BJ (cell line): Measurements from ENCODE around the gene EDIL3. TPM values are rescaled to one million over a fixed set of nuclear protein-coding genes. Genes with fewer than 3 reads are reported as not detected.

Experiments
- CTCF ChIA-PET: fragments of 350-600 bp; formaldehyde crosslinking; extraction: SDS; loops from one replicate; lab custom pipeline; 2021; ENCODE audit warnings: antibody characterized with exemption, inconsistent platforms; lab: Yijun Ruan, JAX
- POLR2A ChIA-PET: fragments of 300-600 bp; sonication (Branson Sonifier 250); formaldehyde crosslinking; extraction: SDS; loops from one replicate; lab custom pipeline; 2021; ENCODE audit warnings: antibody characterized with exemption; lab: Charles Lee
- DNase-seq: peaks from one replicate; pipeline ENCODE4 v3.0.0-alpha.2; 2011; ENCODE audit warnings: low read depth
- H3K27me3 ChIP-seq: 2 replicates; pipeline ENCODE4 v1.6.0; 2011; ENCODE audit warnings: low read length; ENCODE audit not compliant: control insufficient read depth, insufficient read depth
- H3K36me3 ChIP-seq: 2 replicates; pipeline ENCODE4 v1.5.1; 2011; ENCODE audit warnings: low read length; ENCODE audit not compliant: control insufficient read depth, insufficient read depth
- H3K4me3 ChIP-seq: 2 replicates; pipeline ENCODE4 v1.5.1; 2011; ENCODE audit warnings: low read depth, mild to moderate bottlenecking, control low read depth, low read length
- polyA plus RNA-seq: library from polyadenylated mRNA; depleted of rRNA; stranded (reverse); fragments of >200 nt; gene quantifications from 2 replicates; pipeline ENCODE4 v1.2.3, GENCODE V29; 2011
- TF ChIP-seq, protein P1 (sequence below): IDR thresholded peaks from 2 replicates; pipeline ENCODE4 v1.5.1; 2011; ENCODE audit warnings: low read depth, mild to moderate bottlenecking, control low read depth, inconsistent platforms, low read length, moderate library complexity; ENCODE audit not compliant: insufficient read depth

The EDIL3 gene
- polyA plus RNA-seq, 1 experiment = 8.4 TPM

DNA sequence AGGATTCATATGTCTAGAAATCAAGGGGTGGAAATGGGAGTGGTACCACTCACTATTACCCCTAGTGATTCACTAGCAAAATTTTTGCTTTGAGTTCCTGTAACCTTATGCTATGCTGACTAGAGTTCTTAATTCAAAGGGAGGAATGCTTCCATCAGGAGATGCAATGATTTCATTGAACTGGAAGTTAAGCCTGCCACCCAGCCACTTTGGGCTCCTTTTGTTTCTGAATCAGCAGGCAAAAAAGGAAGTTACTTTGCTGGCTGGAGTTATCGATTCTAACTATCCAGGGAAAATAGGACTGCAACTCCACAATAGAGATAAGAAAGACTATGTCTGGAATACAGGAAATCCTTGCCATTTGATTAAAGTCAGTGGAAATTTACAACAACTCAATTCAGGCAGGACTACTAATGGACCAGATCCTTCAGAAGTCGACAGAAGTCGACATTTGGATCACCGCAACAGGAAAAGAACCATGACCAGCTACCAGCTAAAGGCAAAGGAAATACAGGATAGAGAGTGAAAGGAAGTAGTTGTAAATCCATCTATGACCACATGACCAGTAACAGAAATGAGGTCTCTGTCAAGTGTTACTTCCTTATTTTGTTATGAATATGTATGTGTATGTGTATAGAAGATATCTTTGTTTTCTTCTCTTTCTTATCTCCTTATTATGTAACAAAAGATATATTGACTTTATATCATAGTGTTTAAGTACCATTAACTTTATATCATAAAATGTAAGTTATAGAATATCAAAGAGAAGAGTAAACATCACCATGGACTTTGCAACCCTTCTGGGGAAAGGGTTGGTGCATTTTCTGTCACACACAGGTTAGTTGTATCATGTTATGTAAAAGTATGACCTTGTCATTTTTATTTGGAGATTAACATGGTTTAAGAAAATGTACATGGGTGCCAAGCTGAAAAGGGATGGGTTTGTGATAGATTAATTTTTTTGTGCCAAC, 465.3 kb downstream of the EDIL3 start:
- TF ChIP-seq, protein P1, sequence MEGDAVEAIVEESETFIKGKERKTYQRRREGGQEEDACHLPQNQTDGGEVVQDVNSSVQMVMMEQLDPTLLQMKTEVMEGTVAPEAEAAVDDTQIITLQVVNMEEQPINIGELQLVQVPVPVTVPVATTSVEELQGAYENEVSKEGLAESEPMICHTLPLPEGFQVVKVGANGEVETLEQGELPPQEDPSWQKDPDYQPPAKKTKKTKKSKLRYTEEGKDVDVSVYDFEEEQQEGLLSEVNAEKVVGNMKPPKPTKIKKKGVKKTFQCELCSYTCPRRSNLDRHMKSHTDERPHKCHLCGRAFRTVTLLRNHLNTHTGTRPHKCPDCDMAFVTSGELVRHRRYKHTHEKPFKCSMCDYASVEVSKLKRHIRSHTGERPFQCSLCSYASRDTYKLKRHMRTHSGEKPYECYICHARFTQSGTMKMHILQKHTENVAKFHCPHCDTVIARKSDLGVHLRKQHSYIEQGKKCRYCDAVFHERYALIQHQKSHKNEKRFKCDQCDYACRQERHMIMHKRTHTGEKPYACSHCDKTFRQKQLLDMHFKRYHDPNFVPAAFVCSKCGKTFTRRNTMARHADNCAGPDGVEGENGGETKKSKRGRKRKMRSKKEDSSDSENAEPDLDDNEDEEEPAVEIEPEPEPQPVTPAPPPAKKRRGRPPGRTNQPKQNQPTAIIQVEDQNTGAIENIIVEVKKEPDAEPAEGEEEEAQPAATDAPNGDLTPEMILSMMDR = no peak
- no peak for DNase-seq
- H3K27me3 ChIP-seq = no peaks in the 10 kb centered on the region
- ChIA-PET POLR2A (no interaction called here), CTCF (interaction anchor here (1.4 kb wide), 1 partner anchor 8 kb away, joined by 4 read pairs; no protein-coding TSS in a partner anchor)
- H3K4me3 ChIP-seq = no peak overlapping the region
- no peaks in the 10 kb centered on the region for H3K36me3 ChIP-seq

DNA sequence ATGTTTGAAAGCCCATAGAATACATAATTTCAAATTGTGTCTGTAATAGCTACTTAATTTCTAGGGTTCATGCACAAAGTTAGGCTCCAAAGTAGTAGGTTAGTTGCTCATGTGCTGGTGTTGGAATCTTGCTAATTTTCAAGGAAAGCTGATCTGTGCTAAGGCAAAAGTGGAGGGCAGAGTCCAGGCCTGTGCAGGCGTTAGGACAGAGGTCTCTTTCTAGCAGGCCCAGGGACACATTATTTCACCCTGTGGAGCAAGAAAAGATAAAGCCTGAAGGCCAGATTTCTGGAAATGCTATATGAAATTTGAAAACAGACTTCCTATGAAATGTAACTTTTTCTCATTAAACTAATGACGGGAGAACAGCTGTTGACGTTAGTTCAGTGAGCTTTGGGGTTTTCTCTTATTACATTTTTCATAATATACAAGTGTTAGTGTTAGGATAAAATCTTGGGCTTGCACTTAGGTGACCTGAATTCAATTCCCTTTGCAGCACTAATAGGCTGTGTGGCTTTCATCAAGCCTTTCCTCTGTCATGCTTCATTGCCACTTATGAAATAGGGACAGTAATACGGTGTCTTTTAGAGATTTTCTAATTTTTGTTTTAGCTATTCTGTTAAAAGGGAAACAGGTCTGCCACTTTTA, 467.3 kb downstream of the EDIL3 start:
- H3K27me3 ChIP-seq = no peaks in the 10 kb centered on the region
- no peaks in the 10 kb centered on the region for H3K36me3 ChIP-seq
- TF ChIP-seq, protein P1 = no peak
- DNase-seq = no peak
- no peak overlapping the region for H3K4me3 ChIP-seq
- POLR2A ChIA-PET = no interaction called here
- CTCF ChIA-PET = interaction anchor here (1.6 kb wide), 1 partner anchor 9 kb away, joined by 10 read pairs; no protein-coding TSS in a partner anchor

DNA sequence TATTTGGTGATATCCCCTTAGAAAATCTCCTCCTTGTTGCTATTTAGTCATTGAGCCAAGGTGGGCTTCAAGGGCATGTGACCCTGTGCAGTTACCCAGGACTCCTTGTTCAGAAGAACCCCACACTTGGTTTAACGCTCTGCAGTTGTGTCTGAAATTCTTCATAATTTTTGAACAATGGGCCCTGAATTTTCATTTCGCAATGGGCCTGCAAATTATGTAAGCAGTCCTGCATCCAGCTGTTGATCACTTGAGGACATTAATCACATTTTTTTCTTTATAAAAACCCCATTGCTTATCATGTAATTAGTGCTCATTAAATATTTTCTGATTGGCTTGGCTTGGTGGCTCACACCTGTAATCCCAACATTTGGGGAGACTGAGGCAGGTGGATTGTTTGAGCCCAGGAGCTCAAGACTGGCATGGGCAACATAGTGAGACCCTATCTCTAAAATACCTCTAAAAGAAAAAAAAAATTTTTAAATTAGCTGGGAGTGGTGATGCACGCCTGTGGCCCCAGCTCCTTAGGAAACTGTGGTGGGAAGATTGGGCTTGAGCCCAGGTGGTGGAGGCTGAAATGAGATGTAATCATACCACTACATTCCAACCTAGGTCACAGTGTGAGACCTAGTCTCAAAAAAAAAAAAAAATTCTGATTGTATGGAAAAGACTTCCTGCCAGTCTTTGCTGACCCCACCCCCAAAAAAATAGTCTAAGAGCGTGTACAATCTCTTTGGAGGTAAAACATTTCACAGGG, 469.8 kb downstream of the EDIL3 start:
- TF ChIP-seq, protein P1 = no peak
- Histone ChIP-seq H3K4me3 (no peak overlapping the region), H3K36me3 (no peaks in the 10 kb centered on the region), H3K27me3 (no peaks in the 10 kb centered on the region)
- no peak for DNase-seq
- POLR2A ChIA-PET = interaction anchor here (0.7 kb wide), 1 partner anchor 225 kb away, joined by 6 read pairs; no protein-coding TSS in a partner anchor
- CTCF ChIA-PET = interaction anchor here (1.7 kb wide), 1 partner anchor 13 kb away, joined by 4 read pairs; no protein-coding TSS in a partner anchor

DNA sequence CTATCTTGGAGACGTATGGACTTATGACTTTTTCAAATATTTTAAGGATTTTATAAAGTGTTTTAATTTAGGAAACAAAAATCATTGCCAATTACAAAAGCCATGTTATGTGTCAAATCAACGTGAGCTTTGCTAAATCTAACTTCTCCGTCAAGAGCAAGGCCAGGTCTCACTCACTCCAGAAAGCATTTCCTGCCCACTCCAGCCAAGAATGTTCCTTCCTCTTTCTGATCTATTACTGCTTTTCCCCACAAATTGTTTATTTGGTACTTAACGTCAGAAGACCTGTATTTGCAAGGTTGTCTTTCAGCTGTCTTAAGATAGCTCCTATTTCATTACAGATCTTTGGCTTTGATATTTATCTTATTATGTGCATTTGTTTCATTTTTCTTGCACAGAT, 470.5 kb downstream of the EDIL3 start:
- ChIA-PET POLR2A (no interaction called here), CTCF (interaction anchor here (1.7 kb wide), 1 partner anchor 14 kb away, joined by 4 read pairs; no protein-coding TSS in a partner anchor)
- H3K4me3 ChIP-seq = no peak overlapping the region
- TF ChIP-seq, protein P1 = no peak
- H3K27me3 ChIP-seq = no peaks in the 10 kb centered on the region
- H3K36me3 ChIP-seq = no peaks in the 10 kb centered on the region
- no peak for DNase-seq
